ENCODE results near the gene FGF2.
A peak's percentile ranks its signal among the peaks of the same experiment; 100 is the strongest.
"Not testable (repeated sequence)": the region's sequence is repeated elsewhere in the genome, so short reads cannot be mapped to it uniquely, and the experiment has no call there.

FGF2 gene

DNA sequence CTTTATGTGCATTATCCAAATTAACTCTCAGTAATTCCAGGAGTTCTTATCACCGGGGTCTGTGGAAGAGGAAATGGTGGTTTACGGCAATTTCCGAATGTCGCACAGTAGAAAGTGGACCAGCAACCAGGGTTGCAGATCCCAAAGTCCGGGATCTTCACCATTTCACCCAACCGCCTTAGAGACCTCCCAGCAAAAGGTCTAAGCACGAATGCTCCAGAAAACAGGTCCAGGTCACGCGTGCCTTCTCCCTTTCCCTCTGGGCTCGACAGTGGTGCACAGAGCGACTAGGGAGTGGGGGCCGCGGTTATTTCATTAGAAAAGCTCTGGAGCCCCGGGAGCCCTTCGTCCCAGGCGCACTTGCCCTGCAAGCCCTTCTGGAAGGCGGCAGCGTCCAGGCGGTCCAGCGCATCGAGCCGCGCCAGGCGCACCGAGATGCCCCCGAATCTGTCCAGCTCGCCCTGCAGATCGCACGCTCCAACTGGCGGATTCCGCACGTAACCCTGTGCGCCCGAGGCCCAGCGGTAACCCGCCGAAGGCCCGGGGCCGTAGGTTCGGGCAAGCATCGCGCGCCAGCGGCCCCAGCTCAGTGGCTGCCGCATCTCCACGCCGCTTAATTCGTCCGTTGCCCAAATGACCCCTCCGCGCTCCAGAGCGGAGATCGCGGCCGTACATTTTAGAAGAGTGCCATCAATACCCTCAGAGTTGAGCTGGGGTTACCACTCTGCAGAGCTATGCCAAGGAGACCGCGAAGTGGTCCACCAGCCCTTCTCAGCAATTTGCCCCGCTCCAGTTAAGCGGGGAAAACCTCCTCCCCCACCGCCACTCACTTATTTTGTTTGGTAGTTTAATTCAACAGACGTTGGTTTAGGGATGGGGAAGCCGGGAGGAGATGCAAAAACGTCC is 95.6 kb downstream of the FGF2 start, which contains the start of gene NUDT6:
Gene NUDT6 (minus strand): TSS at position 627 of the 906 bp plus-strand sequence. CDS start 25 bp downstream, at position 602.
- no peak for DNase-seq (ENCODE audit: low read depth)
- TF ChIP-seq, protein P1, sequence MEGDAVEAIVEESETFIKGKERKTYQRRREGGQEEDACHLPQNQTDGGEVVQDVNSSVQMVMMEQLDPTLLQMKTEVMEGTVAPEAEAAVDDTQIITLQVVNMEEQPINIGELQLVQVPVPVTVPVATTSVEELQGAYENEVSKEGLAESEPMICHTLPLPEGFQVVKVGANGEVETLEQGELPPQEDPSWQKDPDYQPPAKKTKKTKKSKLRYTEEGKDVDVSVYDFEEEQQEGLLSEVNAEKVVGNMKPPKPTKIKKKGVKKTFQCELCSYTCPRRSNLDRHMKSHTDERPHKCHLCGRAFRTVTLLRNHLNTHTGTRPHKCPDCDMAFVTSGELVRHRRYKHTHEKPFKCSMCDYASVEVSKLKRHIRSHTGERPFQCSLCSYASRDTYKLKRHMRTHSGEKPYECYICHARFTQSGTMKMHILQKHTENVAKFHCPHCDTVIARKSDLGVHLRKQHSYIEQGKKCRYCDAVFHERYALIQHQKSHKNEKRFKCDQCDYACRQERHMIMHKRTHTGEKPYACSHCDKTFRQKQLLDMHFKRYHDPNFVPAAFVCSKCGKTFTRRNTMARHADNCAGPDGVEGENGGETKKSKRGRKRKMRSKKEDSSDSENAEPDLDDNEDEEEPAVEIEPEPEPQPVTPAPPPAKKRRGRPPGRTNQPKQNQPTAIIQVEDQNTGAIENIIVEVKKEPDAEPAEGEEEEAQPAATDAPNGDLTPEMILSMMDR (IDR thresholded peaks at IDR 0.05; ENCODE audit: control insufficient read depth, extremely low read depth, insufficient read depth), result no peak
- peak within 1 kb of the TSS; percentile 95 for H3K4me3 ChIP-seq (ENCODE audit: low read depth, low read length)

DNA sequence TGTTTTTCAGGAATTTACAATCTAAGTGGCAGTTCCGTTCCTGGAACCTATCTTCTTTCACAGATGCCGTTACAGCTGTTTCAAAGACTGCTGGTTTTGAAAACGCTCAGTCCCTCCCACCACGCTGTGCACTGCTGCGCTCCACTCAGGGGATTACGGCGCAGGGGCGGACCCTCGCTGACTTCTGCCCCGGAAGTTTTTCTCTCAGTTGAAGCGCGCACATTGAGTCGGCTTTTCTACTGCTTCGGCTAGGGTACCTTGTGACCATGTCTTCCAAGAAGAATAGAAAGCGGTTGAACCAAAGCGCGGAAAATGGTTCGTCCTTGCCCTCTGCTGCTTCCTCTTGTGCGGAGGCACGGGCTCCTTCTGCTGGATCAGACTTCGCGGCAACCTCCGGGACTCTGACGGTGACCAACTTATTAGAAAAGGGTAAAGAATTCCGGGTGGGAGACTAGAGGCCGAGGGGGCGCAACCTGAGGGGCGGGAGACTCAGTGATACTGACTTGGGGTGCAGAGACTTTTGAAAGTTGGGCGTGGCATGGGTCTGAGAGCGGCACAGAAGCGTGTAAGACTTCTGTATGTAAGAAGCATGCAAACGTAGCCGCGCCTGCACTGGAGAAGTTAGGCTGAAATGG is 96.4 kb downstream of the FGF2 start:
- TF ChIP-seq, protein P1 (IDR thresholded peaks at IDR 0.05; ENCODE audit: control insufficient read depth, extremely low read depth, insufficient read depth), result no peak
- peak; percentile 55 for DNase-seq (ENCODE audit: low read depth)
- H3K4me3 ChIP-seq (ENCODE audit: low read depth, low read length), result peak overlapping the region; percentile 95

DNA sequence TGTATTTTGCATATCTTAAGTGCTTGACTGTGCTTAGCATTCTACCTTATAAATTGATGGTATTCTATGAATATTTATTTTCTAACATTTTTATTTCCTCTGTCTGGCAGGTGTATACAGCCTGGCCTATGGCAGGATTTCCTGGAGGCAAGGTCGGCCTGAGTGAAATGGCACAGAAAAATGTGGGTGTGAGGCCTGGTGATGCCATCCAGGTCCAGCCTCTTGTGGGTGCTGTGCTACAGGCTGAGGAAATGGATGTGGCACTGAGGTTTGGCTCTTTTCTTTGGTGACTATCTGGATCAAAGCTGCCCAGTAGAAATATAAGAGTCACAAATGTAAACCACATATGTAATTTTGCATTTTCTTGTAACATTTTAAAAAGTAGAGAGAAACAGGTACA is 102.3 kb downstream of the FGF2 start:
- TF ChIP-seq, protein P1 (IDR thresholded peaks at IDR 0.05; ENCODE audit: control insufficient read depth, extremely low read depth, insufficient read depth), result no peak

DNA sequence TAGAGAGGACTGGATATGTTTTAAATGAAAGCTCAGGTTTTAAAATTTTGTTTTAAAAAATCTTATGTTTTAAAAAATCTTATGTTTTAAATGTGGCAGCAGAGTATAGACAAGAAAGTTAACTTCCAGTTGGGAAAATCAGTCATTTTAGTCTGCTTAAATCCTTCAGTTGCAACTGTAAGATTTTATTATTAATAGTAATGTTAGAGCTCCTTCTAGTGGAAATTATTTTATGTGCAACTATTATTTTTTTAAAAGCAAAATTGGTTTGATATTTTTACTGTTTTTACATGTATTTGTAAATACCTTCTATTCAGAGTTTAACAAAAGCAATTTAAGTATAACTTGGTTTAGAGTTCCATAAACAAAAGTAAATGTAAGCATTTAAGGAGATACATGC is 104.2 kb downstream of the FGF2 start:
- TF ChIP-seq, protein P1 (IDR thresholded peaks at IDR 0.05; ENCODE audit: control insufficient read depth, extremely low read depth, insufficient read depth), result peak; percentile 32; the same call in 1 of the 2 replicates
- H3K4me3 ChIP-seq (ENCODE audit: low read depth, low read length), result no peak overlapping the region
- no peak for DNase-seq (ENCODE audit: low read depth)

More for the DNA sequence above, 102.3 kb downstream of the FGF2 start:
- H3K4me3 ChIP-seq (ENCODE audit: low read depth, low read length), result no peak overlapping the region
- DNase-seq (ENCODE audit: low read depth), result no peak

DNA sequence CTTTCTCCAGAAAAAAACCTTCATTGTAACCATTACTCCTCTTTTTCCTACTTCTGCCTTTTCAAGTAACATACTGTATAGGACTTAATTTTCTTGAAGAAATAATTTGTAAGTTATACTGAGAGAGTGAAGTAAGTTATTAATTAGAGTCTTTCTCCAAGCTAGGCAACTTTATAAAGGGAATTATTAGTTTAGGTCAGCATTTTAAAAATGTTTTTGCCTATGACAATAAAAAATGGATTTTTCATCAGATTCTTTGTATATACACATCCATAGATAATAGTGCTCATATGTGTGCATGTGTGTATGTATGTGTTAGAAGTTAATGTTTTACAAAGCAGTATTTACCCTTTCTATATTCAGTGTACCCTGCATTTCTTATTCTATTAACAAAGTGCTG is 106.1 kb downstream of the FGF2 start:
- DNase-seq (ENCODE audit: low read depth), result no peak
- no peak overlapping the region for H3K4me3 ChIP-seq (ENCODE audit: low read depth, low read length)
- TF ChIP-seq, protein P1 (IDR thresholded peaks at IDR 0.05; ENCODE audit: control insufficient read depth, extremely low read depth, insufficient read depth), result no peak

DNA sequence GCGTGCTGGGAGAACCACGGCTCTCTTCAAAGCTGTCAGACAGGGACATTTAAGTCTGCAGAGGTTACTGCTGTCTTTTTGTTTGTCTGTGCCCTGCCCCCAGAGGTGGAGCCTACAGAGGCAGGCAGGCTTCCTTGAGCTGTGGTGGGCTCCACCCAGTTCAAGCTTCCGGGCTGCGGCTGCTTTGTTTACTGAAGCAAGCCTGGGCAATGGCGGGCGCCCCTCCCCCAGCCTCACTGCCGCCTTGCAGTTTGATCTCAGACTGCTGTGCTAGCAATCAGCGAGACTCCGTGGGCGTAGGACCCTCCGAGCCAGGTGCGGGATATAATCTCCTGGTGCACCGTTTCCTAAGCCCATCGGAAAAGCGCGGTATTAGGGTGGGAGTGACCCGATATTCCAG is 118.5 kb downstream of the FGF2 start:
- not testable (repeated sequence) for DNase-seq (ENCODE audit: low read depth); H3K4me3 ChIP-seq (ENCODE audit: low read depth, low read length)

DNA sequence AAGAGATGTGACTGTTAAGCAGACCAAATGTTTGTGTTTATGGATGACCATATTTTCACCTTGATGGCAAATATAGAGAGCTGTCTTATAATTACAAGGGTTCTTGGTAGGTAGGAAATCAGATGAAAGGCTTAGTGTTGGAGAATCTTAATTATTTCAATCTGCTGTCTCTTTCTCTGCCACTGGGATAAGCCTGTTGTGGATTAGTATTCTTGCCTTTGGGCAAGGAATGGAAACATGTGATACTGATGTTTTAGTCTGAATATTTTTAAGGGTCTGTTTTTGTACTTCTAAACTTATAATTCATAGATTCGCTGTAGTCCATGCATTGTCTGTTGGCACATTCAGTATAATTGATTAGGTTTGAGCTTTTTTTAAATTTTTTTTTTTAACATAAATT is 119.5 kb downstream of the FGF2 start:
- DNase-seq (ENCODE audit: low read depth), result no peak
- no peak overlapping the region for H3K4me3 ChIP-seq (ENCODE audit: low read depth, low read length)
- TF ChIP-seq, protein P1 (IDR thresholded peaks at IDR 0.05; ENCODE audit: control insufficient read depth, extremely low read depth, insufficient read depth), result no peak
